ENCODE results near the gene MYO9A. TPM values are rescaled to one million over a fixed set of nuclear protein-coding genes. Genes with fewer than 3 reads are reported as not detected.

The MYO9A gene
- total and polyA plus RNA-seq, 10 of the 15 experiments (the other 5 are each of a cell fraction or from before 2014, with no cell fraction given), result 3.3 to 25.3 (median 12.2) TPM

GRCh38 chr15:71781179-71781964 is 336.6 kb downstream of the MYO9A start (continued):
- TF ChIP-seq BCL11A (IDR thresholded peaks at IDR 0.05; ENCODE audit: low read depth, low read length) (peak; percentile 25; the same call in 1 of the 2 replicates), MTA3 (IDR thresholded peaks at IDR 0.05; ENCODE audit: borderline replicate concordance, low read length) (no peak), MTA2 (IDR thresholded peaks at IDR 0.05; ENCODE audit: low read depth) (no peak), JUNB (IDR thresholded peaks at IDR 0.05) (peak; percentile 81), POU2F2 (IDR thresholded peaks at IDR 0.05; ENCODE audit: borderline replicate concordance, low read depth, low read length) (peak; percentile 63; the same call in 1 of the 3 replicates), DPF2 (IDR thresholded peaks at IDR 0.05) (no peak), NRF1 (conservative IDR thresholded peaks at IDR 0.05; ENCODE audit: low read depth, low read length) (no peak), FOXK2 (IDR thresholded peaks at IDR 0.05) (no peak), RCOR1 (conservative IDR thresholded peaks at IDR 0.05; ENCODE audit: low read depth, low read length) (0 out of 2 replicates have a peak, but pooled peaks have one; percentile 32), CUX1 (IDR thresholded peaks at IDR 0.05; ENCODE audit: insufficient replicate concordance, low read depth, low read length) (peak; percentile 52), IKZF1 (conservative IDR thresholded peaks at IDR 0.05) (no peak), YY1 (IDR thresholded peaks at IDR 0.05; ENCODE audit: low read depth, low read length) (no peak), STAT3 (IDR thresholded peaks at IDR 0.05; ENCODE audit: low read depth, low read length) (no peak), SMAD1 (IDR thresholded peaks at IDR 0.05; ENCODE audit: low read depth, partially characterized antibody) (no peak), CBX3 (IDR thresholded peaks at IDR 0.05; ENCODE audit: borderline replicate concordance, low read depth) (no peak), LARP7 (IDR thresholded peaks at IDR 0.05) (no peak), BMI1 (IDR thresholded peaks at IDR 0.05; ENCODE audit: borderline replicate concordance) (no peak), ZNF207 (IDR thresholded peaks at IDR 0.05; ENCODE audit: borderline replicate concordance) (no peak), HCFC1 (IDR thresholded peaks at IDR 0.05; ENCODE audit: low read length) (no peak), MEF2A (IDR thresholded peaks at IDR 0.05; ENCODE audit: insufficient read depth, low read depth, low read length) (no peak), NR2C2 (IDR thresholded peaks at IDR 0.05; ENCODE audit: borderline replicate concordance, control insufficient read depth, insufficient read length, low read depth) (no peak), IKZF2 (IDR thresholded peaks at IDR 0.05) (peak; percentile 22 to 36; a peak in 1 of 4 replicates), PKNOX1 (IDR thresholded peaks at IDR 0.05) (no peak), FOS (IDR thresholded peaks at IDR 0.05; ENCODE audit: borderline replicate concordance, extremely low read depth, insufficient read length) (no peak), JUND (IDR thresholded peaks at IDR 0.05; ENCODE audit: low read depth, low read length) (no peak)

Measured in GM12878 (cell line).